ENCODE measurements around the gene NUDT21. TPM values are rescaled to one million over a fixed set of nuclear protein-coding genes. Genes with fewer than 3 reads are reported as not detected.

The NUDT21 gene
- polyA plus RNA-seq, 1 of the 3 experiments (the other 2 are of a cell fraction) = 42.2 TPM

DNA sequence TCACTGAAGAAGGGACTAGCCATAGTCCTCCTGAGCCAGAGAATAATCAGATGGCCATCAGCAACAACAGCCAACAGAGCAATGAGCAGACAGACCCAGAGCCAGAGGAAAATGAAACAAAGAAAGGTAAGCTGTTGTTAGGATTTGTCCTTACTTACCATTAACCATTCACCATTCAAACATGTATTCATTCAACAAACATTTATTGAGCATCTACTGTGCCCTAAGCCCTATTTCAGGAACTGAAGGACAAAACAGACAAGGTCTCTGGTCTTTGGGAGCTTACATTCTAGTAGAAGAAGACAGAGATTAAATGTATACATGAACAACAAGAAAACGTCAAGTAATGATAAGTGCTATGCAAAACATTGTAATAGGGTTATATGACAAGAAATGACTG is 19.5 kb upstream of the NUDT21 start:
- no peaks in the 10 kb centered on the region for H4K20me1 ChIP-seq (ENCODE audit: insufficient read depth)
- H3K4me3 ChIP-seq (ENCODE audit: low read depth in 2 of 2, low read length in 1 of 2) = no peak overlapping the region
- H3K27ac ChIP-seq (ENCODE audit: low read depth in 2 of 2, low read length in 1 of 2) = no peak overlapping the region
- WGBS (ENCODE audit: low lambda C conversion rate) = 96% methylated on average over 1 of the region's 1 CpG
- TF ChIP-seq POLR2AphosphoS5 (IDR thresholded peaks at IDR 0.05; ENCODE audit: low read depth, low read length) (no peak), SIN3A (IDR thresholded peaks at IDR 0.05; ENCODE audit: borderline replicate concordance, low read depth, low read length) (no peak), GATA2 (CRISPR knock-in tag; IDR thresholded peaks at IDR 0.05) (no peak), NRF1 (IDR thresholded peaks at IDR 0.05; ENCODE audit: low read depth, low read length) (no peak), NFIC (IDR thresholded peaks at IDR 0.05; ENCODE audit: borderline replicate concordance) (no peak), EP300 (IDR thresholded peaks at IDR 0.05; ENCODE audit: borderline replicate concordance in 1 of 2, low read depth in 1 of 2, low read length in 1 of 2) (no peak), TEAD4 (IDR thresholded peaks at IDR 0.05; ENCODE audit: borderline replicate concordance, insufficient read depth) (no peak), RAD21 (IDR thresholded peaks at IDR 0.05; ENCODE audit: low read length) (no peak), EZH2phosphoT487 (IDR thresholded peaks at IDR 0.05; ENCODE audit: borderline replicate concordance, low read depth) (no peak), MXI1 (IDR thresholded peaks at IDR 0.05; ENCODE audit: low read depth, low read length) (no peak), FOXJ3 (CRISPR knock-in tag; IDR thresholded peaks at IDR 0.05) (no peak), FOXM1 (IDR thresholded peaks at IDR 0.05; ENCODE audit: low read depth) (no peak), YY1 (IDR thresholded peaks at IDR 0.05; ENCODE audit: low read depth) (no peak)
- TF ChIP-seq, protein P1, sequence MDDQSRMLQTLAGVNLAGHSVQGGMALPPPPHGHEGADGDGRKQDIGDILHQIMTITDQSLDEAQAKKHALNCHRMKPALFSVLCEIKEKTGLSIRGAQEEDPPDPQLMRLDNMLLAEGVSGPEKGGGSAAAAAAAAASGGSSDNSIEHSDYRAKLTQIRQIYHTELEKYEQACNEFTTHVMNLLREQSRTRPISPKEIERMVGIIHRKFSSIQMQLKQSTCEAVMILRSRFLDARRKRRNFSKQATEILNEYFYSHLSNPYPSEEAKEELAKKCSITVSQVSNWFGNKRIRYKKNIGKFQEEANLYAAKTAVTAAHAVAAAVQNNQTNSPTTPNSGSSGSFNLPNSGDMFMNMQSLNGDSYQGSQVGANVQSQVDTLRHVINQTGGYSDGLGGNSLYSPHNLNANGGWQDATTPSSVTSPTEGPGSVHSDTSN (IDR thresholded peaks at IDR 0.05) = no peak
- TF ChIP-seq, protein P2, sequence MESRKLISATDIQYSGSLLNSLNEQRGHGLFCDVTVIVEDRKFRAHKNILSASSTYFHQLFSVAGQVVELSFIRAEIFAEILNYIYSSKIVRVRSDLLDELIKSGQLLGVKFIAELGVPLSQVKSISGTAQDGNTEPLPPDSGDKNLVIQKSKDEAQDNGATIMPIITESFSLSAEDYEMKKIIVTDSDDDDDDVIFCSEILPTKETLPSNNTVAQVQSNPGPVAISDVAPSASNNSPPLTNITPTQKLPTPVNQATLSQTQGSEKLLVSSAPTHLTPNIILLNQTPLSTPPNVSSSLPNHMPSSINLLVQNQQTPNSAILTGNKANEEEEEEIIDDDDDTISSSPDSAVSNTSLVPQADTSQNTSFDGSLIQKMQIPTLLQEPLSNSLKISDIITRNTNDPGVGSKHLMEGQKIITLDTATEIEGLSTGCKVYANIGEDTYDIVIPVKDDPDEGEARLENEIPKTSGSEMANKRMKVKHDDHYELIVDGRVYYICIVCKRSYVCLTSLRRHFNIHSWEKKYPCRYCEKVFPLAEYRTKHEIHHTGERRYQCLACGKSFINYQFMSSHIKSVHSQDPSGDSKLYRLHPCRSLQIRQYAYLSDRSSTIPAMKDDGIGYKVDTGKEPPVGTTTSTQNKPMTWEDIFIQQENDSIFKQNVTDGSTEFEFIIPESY (IDR thresholded peaks at IDR 0.05; ENCODE audit: borderline replicate concordance, low read depth) = no peak
- TF ChIP-seq, protein P3, sequence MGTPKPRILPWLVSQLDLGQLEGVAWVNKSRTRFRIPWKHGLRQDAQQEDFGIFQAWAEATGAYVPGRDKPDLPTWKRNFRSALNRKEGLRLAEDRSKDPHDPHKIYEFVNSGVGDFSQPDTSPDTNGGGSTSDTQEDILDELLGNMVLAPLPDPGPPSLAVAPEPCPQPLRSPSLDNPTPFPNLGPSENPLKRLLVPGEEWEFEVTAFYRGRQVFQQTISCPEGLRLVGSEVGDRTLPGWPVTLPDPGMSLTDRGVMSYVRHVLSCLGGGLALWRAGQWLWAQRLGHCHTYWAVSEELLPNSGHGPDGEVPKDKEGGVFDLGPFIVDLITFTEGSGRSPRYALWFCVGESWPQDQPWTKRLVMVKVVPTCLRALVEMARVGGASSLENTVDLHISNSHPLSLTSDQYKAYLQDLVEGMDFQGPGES (IDR thresholded peaks at IDR 0.05; ENCODE audit: low read depth, low read length) = no peak
- TF ChIP-seq, protein P4, sequence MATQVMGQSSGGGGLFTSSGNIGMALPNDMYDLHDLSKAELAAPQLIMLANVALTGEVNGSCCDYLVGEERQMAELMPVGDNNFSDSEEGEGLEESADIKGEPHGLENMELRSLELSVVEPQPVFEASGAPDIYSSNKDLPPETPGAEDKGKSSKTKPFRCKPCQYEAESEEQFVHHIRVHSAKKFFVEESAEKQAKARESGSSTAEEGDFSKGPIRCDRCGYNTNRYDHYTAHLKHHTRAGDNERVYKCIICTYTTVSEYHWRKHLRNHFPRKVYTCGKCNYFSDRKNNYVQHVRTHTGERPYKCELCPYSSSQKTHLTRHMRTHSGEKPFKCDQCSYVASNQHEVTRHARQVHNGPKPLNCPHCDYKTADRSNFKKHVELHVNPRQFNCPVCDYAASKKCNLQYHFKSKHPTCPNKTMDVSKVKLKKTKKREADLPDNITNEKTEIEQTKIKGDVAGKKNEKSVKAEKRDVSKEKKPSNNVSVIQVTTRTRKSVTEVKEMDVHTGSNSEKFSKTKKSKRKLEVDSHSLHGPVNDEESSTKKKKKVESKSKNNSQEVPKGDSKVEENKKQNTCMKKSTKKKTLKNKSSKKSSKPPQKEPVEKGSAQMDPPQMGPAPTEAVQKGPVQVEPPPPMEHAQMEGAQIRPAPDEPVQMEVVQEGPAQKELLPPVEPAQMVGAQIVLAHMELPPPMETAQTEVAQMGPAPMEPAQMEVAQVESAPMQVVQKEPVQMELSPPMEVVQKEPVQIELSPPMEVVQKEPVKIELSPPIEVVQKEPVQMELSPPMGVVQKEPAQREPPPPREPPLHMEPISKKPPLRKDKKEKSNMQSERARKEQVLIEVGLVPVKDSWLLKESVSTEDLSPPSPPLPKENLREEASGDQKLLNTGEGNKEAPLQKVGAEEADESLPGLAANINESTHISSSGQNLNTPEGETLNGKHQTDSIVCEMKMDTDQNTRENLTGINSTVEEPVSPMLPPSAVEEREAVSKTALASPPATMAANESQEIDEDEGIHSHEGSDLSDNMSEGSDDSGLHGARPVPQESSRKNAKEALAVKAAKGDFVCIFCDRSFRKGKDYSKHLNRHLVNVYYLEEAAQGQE (IDR thresholded peaks at IDR 0.05; ENCODE audit: low read depth, low read length) = no peak
- TF ChIP-seq, protein P5, sequence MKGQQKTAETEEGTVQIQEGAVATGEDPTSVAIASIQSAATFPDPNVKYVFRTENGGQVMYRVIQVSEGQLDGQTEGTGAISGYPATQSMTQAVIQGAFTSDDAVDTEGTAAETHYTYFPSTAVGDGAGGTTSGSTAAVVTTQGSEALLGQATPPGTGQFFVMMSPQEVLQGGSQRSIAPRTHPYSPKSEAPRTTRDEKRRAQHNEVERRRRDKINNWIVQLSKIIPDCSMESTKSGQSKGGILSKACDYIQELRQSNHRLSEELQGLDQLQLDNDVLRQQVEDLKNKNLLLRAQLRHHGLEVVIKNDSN (IDR thresholded peaks at IDR 0.05; ENCODE audit: borderline replicate concordance, low read depth) = no peak
- TF ChIP-seq, protein P6, sequence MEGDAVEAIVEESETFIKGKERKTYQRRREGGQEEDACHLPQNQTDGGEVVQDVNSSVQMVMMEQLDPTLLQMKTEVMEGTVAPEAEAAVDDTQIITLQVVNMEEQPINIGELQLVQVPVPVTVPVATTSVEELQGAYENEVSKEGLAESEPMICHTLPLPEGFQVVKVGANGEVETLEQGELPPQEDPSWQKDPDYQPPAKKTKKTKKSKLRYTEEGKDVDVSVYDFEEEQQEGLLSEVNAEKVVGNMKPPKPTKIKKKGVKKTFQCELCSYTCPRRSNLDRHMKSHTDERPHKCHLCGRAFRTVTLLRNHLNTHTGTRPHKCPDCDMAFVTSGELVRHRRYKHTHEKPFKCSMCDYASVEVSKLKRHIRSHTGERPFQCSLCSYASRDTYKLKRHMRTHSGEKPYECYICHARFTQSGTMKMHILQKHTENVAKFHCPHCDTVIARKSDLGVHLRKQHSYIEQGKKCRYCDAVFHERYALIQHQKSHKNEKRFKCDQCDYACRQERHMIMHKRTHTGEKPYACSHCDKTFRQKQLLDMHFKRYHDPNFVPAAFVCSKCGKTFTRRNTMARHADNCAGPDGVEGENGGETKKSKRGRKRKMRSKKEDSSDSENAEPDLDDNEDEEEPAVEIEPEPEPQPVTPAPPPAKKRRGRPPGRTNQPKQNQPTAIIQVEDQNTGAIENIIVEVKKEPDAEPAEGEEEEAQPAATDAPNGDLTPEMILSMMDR (IDR thresholded peaks at IDR 0.05) = no peak
- no peak overlapping the region for H3K9ac ChIP-seq
- peaks cover 84 to 90% of the 10 kb centered on the region in 2 experiments for H3K36me3 ChIP-seq (replicated peaks in 1 of 2; ENCODE audit: control insufficient read depth in 1 of 2, insufficient read depth in 2 of 2, low read length in 1 of 2)
- peaks cover 0 to 2% of the 10 kb centered on the region in 2 experiments; a peak in 1 of 4 replicates for H3K4me1 ChIP-seq (ENCODE audit: control insufficient read depth in 1 of 2, insufficient read depth in 2 of 2, low read depth in 1 of 2, low read length in 1 of 2)
- no peaks in the 10 kb centered on the region for H3K27me3 ChIP-seq (ENCODE audit: insufficient read depth)
- no peak overlapping the region for H3K4me2 ChIP-seq
- no peak overlapping the region for H2AFZ ChIP-seq (ENCODE audit: low read depth)
- peaks cover 8% of the 10 kb centered on the region for H3F3A ChIP-seq (replicated peaks; ENCODE audit: insufficient read depth)
- no peaks in the 10 kb centered on the region for H3K79me2 ChIP-seq (ENCODE audit: insufficient read depth)
- H3K9me2 ChIP-seq = no peaks in the 10 kb centered on the region
- no peaks in the 10 kb centered on the region for H3K9me3 ChIP-seq
- DNase-seq = no peak
- ChIA-PET CTCF (no interaction called here), POLR2A (no interaction called here)
